ENCODE measurements around the gene SARDH. TPM values are rescaled to one million over a fixed set of nuclear protein-coding genes. Genes with fewer than 3 reads are reported as not detected.
"Not testable (repeated sequence)": the region's sequence is repeated elsewhere in the genome, so short reads cannot be mapped to it uniquely, and the experiment has no call there.

The SARDH gene
- total and polyA plus RNA-seq, 8 donors: 3.9 to 13.9 (median 9.9) TPM

DNA sequence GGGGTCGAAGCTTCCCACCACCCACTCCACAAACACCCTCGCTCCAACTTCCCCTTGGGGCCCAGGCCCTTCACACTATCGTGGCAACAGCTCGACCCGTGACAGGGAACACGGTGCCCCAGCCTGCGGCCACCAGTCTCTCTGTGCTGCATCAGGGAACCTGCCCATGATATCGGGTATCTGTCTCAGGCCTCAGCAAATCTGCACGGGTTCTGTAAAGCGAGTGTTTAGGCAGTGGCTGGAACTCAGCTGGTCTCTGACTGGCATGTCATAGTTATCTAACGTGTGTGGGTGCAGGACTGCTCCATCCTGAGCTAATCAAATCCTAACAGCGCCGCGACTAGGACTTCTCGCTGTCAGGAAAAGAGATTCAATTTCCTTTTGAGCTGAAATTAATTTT lies 59.1 kb downstream of the SARDH start:
- no peaks in the 10 kb centered on the region for H3K9me3 ChIP-seq
- DNase-seq: peak in 1 of 4 donors; percentile 63
- TF ChIP-seq, protein P1, sequence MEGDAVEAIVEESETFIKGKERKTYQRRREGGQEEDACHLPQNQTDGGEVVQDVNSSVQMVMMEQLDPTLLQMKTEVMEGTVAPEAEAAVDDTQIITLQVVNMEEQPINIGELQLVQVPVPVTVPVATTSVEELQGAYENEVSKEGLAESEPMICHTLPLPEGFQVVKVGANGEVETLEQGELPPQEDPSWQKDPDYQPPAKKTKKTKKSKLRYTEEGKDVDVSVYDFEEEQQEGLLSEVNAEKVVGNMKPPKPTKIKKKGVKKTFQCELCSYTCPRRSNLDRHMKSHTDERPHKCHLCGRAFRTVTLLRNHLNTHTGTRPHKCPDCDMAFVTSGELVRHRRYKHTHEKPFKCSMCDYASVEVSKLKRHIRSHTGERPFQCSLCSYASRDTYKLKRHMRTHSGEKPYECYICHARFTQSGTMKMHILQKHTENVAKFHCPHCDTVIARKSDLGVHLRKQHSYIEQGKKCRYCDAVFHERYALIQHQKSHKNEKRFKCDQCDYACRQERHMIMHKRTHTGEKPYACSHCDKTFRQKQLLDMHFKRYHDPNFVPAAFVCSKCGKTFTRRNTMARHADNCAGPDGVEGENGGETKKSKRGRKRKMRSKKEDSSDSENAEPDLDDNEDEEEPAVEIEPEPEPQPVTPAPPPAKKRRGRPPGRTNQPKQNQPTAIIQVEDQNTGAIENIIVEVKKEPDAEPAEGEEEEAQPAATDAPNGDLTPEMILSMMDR (IDR thresholded peaks at IDR 0.05): no peak
- H3K27me3 ChIP-seq: no peaks in the 10 kb centered on the region
- no peaks in the 10 kb centered on the region for H3K36me3 ChIP-seq
- H3K4me3 ChIP-seq: no peak overlapping the region
- ATAC-seq: no peak
- H3K27ac ChIP-seq: no peak overlapping the region
- intact Hi-C loops (cut with DNase I): no loop called here
- H3K4me1 ChIP-seq: peaks cover 5 to 17% of the 10 kb centered on the region in 2 donors

DNA sequence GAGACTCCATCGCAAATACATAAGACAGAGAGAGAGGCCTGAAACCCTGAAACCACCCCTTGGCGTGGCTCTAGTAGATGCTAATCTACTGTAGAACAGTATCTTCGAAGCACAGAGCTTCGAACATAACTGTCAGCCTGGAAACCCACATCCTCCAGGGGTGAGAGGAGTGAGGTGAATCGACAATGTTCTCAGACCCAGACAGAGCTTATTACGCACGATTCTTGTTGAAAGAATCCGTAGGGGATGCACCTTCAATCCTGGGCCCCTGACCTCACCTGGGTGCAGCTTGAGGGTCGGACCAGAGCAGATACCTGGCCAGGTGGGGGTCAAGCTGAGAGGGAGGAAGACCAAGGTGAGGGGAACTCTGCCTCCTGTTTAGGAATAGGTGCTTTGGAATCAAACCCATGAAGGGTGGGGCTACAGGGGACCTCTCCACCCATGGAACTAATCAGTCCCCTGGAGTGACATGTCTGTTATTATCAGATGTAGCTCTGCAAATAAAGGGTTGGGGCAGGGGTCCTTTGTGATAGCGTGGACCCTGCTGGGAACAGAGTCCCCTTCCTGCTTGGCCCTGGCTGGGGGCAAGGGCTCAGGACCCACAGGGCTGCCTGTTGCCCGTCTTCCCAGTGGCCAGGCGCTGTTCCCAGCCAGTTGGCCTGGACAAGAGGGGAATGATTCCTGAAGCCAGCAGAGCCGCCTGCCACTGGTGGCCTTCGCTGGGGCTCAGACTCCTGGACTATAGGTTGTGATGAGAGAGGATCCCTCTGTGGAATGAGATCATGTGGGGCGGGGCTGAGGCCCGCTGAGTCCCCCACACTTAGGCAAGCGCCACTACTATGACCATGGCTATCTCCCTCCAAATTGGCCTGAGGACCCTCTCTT lies 60.8 kb downstream of the SARDH start:
- Histone ChIP-seq H3K27ac (peak overlapping the region in 1 of 2 donors; percentile 2), H3K36me3 (no peaks in the 10 kb centered on the region), H3K4me3 (no peak overlapping the region), H3K27me3 (no peaks in the 10 kb centered on the region), H3K9me3 (no peaks in the 10 kb centered on the region), H3K4me1 (peaks cover 3% of the 10 kb centered on the region in 2 donors)
- TF ChIP-seq, protein P1 (IDR thresholded peaks at IDR 0.05): no peak
- DNase-seq: peak in 1 of 4 donors; percentile 64
- intact Hi-C loops (cut with DNase I): no loop called here
- ATAC-seq: no peak

DNA sequence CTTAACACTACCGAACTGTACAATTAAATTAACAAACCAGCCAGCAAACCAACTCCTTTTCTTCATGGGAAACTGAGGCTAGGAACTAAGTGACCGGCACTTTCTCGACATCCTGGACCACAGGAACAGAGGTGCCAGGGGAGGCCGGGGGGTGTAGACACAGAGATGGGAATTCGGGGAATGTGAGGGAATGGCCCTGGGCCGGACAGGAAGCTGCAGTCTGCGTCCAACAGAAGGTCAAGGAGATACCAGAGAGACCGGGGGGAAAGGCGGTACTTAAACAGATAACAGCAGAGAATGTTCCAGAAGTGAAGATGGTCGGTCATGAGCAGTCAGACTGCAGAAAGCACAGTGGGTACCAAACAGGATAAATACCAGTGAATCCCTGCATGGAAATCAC lies 61.7 kb downstream of the SARDH start:
- TF ChIP-seq, protein P1 (IDR thresholded peaks at IDR 0.05): no peak
- Histone ChIP-seq H3K27ac (no peak overlapping the region), H3K4me1 (peaks cover 3% of the 10 kb centered on the region in 2 donors), H3K4me3 (no peak overlapping the region), H3K9me3 (no peaks in the 10 kb centered on the region), H3K36me3 (no peaks in the 10 kb centered on the region), H3K27me3 (no peaks in the 10 kb centered on the region)
- ATAC-seq (no peak), DNase-seq (peak in 1 of 4 donors; percentile 30)
- intact Hi-C loops (cut with DNase I): no loop called here

DNA sequence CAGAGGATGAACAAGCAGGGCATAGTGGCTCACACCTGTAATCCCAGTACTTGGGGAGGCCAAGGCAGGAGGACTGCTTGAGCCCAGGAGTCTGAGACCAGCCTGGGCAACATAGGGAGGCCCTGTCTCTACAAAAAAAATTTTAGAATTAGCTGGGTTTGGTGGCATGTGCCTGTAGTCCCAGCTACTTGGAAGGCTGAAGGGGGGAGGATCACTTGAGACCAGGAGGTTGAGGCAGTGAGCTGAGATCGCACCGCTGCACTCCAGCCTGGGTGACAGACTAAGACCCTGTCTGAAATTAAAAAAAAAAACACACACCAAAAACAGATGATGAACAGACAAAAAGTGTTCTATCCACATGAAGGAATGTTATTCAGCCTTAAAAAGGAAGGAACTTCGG lies 62.4 kb downstream of the SARDH start:
- H3K27me3 ChIP-seq; intact Hi-C loops (cut with DNase I); H3K27ac ChIP-seq; ATAC-seq; H3K4me3 ChIP-seq; H3K4me1 ChIP-seq; H3K36me3 ChIP-seq; H3K9me3 ChIP-seq: not testable (repeated sequence)
- peak in 1 of 4 donors; percentile 13 for DNase-seq

DNA sequence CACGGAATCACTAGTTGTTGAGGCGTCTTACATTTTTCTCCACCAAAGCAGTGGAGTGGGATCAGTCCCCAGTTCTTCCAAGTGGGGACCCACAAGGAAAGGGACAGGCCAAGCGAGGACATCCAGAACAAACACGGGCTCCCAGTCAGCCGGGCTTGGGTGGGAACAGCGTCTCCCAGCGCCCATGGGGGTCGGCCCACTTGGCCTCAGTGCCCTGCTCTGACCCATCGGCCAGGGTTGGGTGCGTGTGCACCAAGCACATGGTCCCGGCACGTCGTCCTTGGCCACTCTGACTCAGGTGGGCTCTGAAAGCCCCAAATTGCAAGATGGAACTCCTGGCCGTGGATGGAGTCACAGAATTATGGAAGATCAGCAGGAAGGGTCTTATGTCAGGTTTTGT lies 64.1 kb downstream of the SARDH start:
- H3K4me1 ChIP-seq: no peaks in the 10 kb centered on the region
- no peak overlapping the region for H3K27ac ChIP-seq
- no peaks in the 10 kb centered on the region for H3K36me3 ChIP-seq
- DNase-seq (peak in 1 of 4 donors; percentile 65), ATAC-seq (no peak)
- no peaks in the 10 kb centered on the region for H3K9me3 ChIP-seq
- intact Hi-C loops (cut with DNase I): no loop called here
- H3K27me3 ChIP-seq: no peaks in the 10 kb centered on the region
- TF ChIP-seq, protein P1 (IDR thresholded peaks at IDR 0.05): no peak
- H3K4me3 ChIP-seq: no peak overlapping the region
